ENCODE data around the gene HIRA.

- TF ChIP-seq CTCF (IDR thresholded peaks at IDR 0.05) (no peak), POLR2A (IDR thresholded peaks at IDR 0.05) (no peak)
Observed at GRCh38 chr22:19382240-19382639, 49.3 kb downstream of the HIRA start.
